A549 (cell line): ENCODE results near the gene SUMF1. TPM values are rescaled to one million over a fixed set of nuclear protein-coding genes. Genes with fewer than 3 reads are reported as not detected.
A peak's percentile ranks its signal among the peaks of the same experiment; 100 is the strongest.

Experiments
- ATAC-seq, 2 experiments: fragments of 200-7000 bp in 1 of 2; fragments of >200 bp in 1 of 2; cut with Nextera tagmentation in 1 of 2; cut with Tn5 transposase in 1 of 2; 3 replicates each; pipeline versions ENCODE4 v1.8.0 to v1.9.1; 2018 to 2020; ENCODE audit warnings: mild to moderate bottlenecking in 1 of 2, moderate library complexity in 1 of 2
- CTCF ChIA-PET: fragments of 300-600 bp; sonication (Branson Sonifier 250); formaldehyde crosslinking; extraction: SDS; loops from one replicate; lab custom pipeline; 2021; ENCODE audit warnings: antibody characterized with exemption, inconsistent platforms; lab: Yijun Ruan, JAX
- POLR2A ChIA-PET: fragments of 350-600 bp; formaldehyde crosslinking; extraction: SDS; loops from one replicate; lab custom pipeline; 2021; ENCODE audit warnings: antibody characterized with exemption, inconsistent platforms; lab: Yijun Ruan, JAX
- DNase-seq, 2 experiments: peaks; one replicate each; pipeline versions ENCODE4 v3.0.0 to v3.0.0-alpha.2; 2011 to 2016; ENCODE audit warnings: low read depth in 1 of 2, low spot score in 1 of 2
- FAIRE-seq: peaks from 2 replicates; lab custom pipeline; 2011; peaks lifted over from hg19 to GRCh38; lab: Jason Lieb, UNC
- H3K27ac ChIP-seq, 2 experiments: fragments of >200 bp; sonication (Bioruptor Twin); formaldehyde crosslinking; 3 replicates each; pipeline ENCODE4 v1.5.1; 2016 to 2017
- H3K4me1 ChIP-seq: fragments of >200 bp; sonication (Bioruptor Twin); formaldehyde crosslinking; 3 replicates; pipeline ENCODE4 v1.6.1; 2016
- H3K4me2 ChIP-seq: fragments of >200 bp; sonication (Bioruptor Twin); formaldehyde crosslinking; 3 replicates; pipeline ENCODE4 v1.6.1; 2016
- H3K4me3 ChIP-seq: fragments of >200 bp; sonication (Bioruptor Twin); formaldehyde crosslinking; 3 replicates; pipeline ENCODE4 v1.5.1; 2016
- H3K9me3 ChIP-seq: fragments of >200 bp; sonication (Bioruptor Twin); formaldehyde crosslinking; 3 replicates; pipeline ENCODE4 v1.6.1; 2016
- CBX8 ChIP-seq: fragments of 200-600 bp; sonication (generic); IDR thresholded peaks from 2 replicates; pipeline ENCODE4 v1.6.1; 2016
- CEBPB ChIP-seq, 2 experiments: fragments of >200 bp in 1 of 2; sonication (Bioruptor Twin) in 1 of 2; formaldehyde crosslinking in 1 of 2; IDR thresholded peaks; 2 replicates each; pipeline ENCODE4 v1.6.1; 2012 to 2016
- CHD4 ChIP-seq: fragments of 200-600 bp; sonication (generic); IDR thresholded peaks from 2 replicates; pipeline ENCODE4 v1.6.1; 2016; ENCODE audit warnings: antibody characterized with exemption, mild to moderate bottlenecking, borderline replicate concordance
- CTCF ChIP-seq: fragments of >200 bp; sonication (Bioruptor Twin); formaldehyde crosslinking; IDR thresholded peaks from 3 replicates; pipeline ENCODE4 v1.5.1; 2016
- ESRRA ChIP-seq: fragments of 150-350 bp; IDR thresholded peaks from 2 replicates; pipeline ENCODE4 v1.6.1; 2014; ENCODE audit warnings: mild to moderate bottlenecking, low read length, borderline replicate concordance
- FOSB ChIP-seq: fragments of 250-450 bp; sonication (Bioruptor Pico); IDR thresholded peaks from 2 replicates; pipeline ENCODE4 v1.5.0; 2020; ENCODE audit warnings: mild to moderate bottlenecking, moderate library complexity
- FOSL2 ChIP-seq, 2 experiments: fragments of 450-650 bp in 1 of 2; fragments of >200 bp in 1 of 2; sonication (Bioruptor Twin) in 1 of 2; formaldehyde crosslinking; IDR thresholded peaks; 2 replicates each; pipeline versions ENCODE4 v1.5.0 to v1.6.1; 2016 to 2020; ENCODE audit warnings: mild to moderate bottlenecking in 1 of 2, moderate library complexity in 1 of 2
- FOXS1 ChIP-seq: fragments of 250-450 bp; sonication (Bioruptor Pico); IDR thresholded peaks from 2 replicates; pipeline ENCODE4 v1.5.0; 2020; ENCODE audit warnings: mild to moderate bottlenecking, moderate library complexity
- GATA3 ChIP-seq: IDR thresholded peaks from 2 replicates; pipeline ENCODE4 v1.6.1; 2012; ENCODE audit warnings: borderline replicate concordance
- HDAC2 ChIP-seq: fragments of 200-600 bp; sonication (generic); IDR thresholded peaks from 2 replicates; pipeline ENCODE4 v1.6.1; 2016
- HES2 ChIP-seq: fragments of >200 bp; sonication (Bioruptor Twin); formaldehyde crosslinking; IDR thresholded peaks from 2 replicates; pipeline ENCODE4 v1.6.1; 2016
- HOXB5 ChIP-seq: fragments of 250-450 bp; sonication (Bioruptor Pico); IDR thresholded peaks from 2 replicates; pipeline ENCODE4 v1.5.0; 2020; ENCODE audit warnings: mild to moderate bottlenecking, moderate library complexity
- KDM1A ChIP-seq: fragments of 200-600 bp; sonication (generic); IDR thresholded peaks from 2 replicates; pipeline ENCODE4 v1.6.1; 2016; ENCODE audit warnings: low read depth, mild to moderate bottlenecking
- MAFK ChIP-seq: fragments of 450-650 bp; IDR thresholded peaks from 2 replicates; pipeline ENCODE4 v1.6.1; 2014; ENCODE audit not compliant: partially characterized antibody
- MAZ ChIP-seq: fragments of 150-350 bp; IDR thresholded peaks from 2 replicates; pipeline ENCODE4 v1.6.1; 2014; ENCODE audit warnings: antibody characterized with exemption, low read depth, low read length, borderline replicate concordance
- PBX3 ChIP-seq: IDR thresholded peaks from 2 replicates; pipeline ENCODE4 v1.6.1; 2012
- POLR2AphosphoS2 ChIP-seq: conservative IDR thresholded peaks from 2 replicates; pipeline ENCODE4 v1.6.1; 2012; ENCODE audit warnings: low read length, improper control_type of control experiment, inconsistent platforms
- RCOR1 ChIP-seq: fragments of 150-350 bp; IDR thresholded peaks from 2 replicates; pipeline ENCODE4 v1.6.1; 2014; ENCODE audit warnings: antibody characterized with exemption, low read length, low read depth
- RFX5 ChIP-seq: fragments of 450-650 bp; IDR thresholded peaks from 2 replicates; pipeline ENCODE4 v1.7.1; 2014; ENCODE audit warnings: antibody characterized with exemption, mild to moderate bottlenecking, moderate library complexity
- SREBF2 ChIP-seq: fragments of 450-650 bp; IDR thresholded peaks from 2 replicates; pipeline ENCODE4 v1.6.1; 2014; ENCODE audit warnings: mild to moderate bottlenecking, moderate library complexity
- USF2 ChIP-seq: fragments of 450-650 bp; IDR thresholded peaks from 2 replicates; pipeline ENCODE4 v1.6.1; 2014; ENCODE audit warnings: antibody characterized with exemption
- ZSCAN20 ChIP-seq: fragments of 250-450 bp; sonication (Bioruptor Pico); IDR thresholded peaks from 2 replicates; pipeline ENCODE4 v1.8.0; 2022; ENCODE audit warnings: mild to moderate bottlenecking, moderate library complexity
- WGBS: methylation state at CpG from one replicate; pipeline ENCODE4 v1.1.6; 2017; ENCODE audit errors: missing lambda C conversion rate; 5-methylcytosine and 5-hydroxymethylcytosine counted together
- polyA plus RNA-seq, 4 experiments: library from polyadenylated mRNA; depleted of rRNA in 3 of 4; stranded (reverse); fragments of >200 nt; fragmentation: RNase III in 1 of 4; extraction: RNeasy Plus Mini Kit Qiagen cat#74134 plus additional on column Dnase treatment in 1 of 4; gene quantifications; 2 replicates in 3 of 4; 3 replicates in 1 of 4; pipeline ENCODE4 v1.2.3, GENCODE V29; 2011 to 2017

Gene SUMF1
- polyA plus RNA-seq, 2 of the 4 experiments (the other 2 are of a cell fraction), result 20.9 to 25.4 TPM

GRCh38 chr3:4449043-4449805 lies 17.8 kb downstream of the SUMF1 start:
- Histone ChIP-seq H3K4me2 (no peak overlapping the region), H3K9me3 (no peaks in the 10 kb centered on the region), H3K4me1 (no peaks in the 10 kb centered on the region), H3K4me3 (no peak overlapping the region), H3K27ac (no peak overlapping the region)
- WGBS, result 60% methylated on average over 5 of the region's 5 CpGs
- ChIA-PET CTCF (interaction anchor here (0.9 kb wide), 1 partner anchor 11 kb away, joined by 3 read pairs; no protein-coding TSS in a partner anchor), POLR2A (no interaction called here)
- peak; percentile 28 for FAIRE-seq
- no peak for TF ChIP-seq HES2
- TF ChIP-seq ZSCAN20 (CRISPR knock-in tag), result no peak
- TF ChIP-seq SREBF2, result no peak
- no peak for TF ChIP-seq CBX8
- no peak for TF ChIP-seq RCOR1
- TF ChIP-seq FOSB (CRISPR knock-in tag), result no peak
- TF ChIP-seq USF2, result no peak
- no peak for TF ChIP-seq HOXB5 (CRISPR knock-in tag)
- no peak for TF ChIP-seq PBX3
- no peak for TF ChIP-seq CTCF
- no peak for TF ChIP-seq RFX5
- no peak for ATAC-seq
- no peak for DNase-seq

- DNase-seq (no peak), FAIRE-seq (no peak), ATAC-seq (no peak)
- Histone ChIP-seq H3K9me3 (no peaks in the 10 kb centered on the region), H3K4me1 (no peaks in the 10 kb centered on the region), H3K4me3 (no peak overlapping the region), H3K27ac (no peak overlapping the region), H3K4me2 (no peak overlapping the region)
- TF ChIP-seq FOSL2 (IDR thresholded peaks at IDR 0.05), result no peak
- no peak for TF ChIP-seq FOSL2 (CRISPR knock-in tag; IDR thresholded peaks at IDR 0.05)
- no peak for TF ChIP-seq KDM1A
- no peak for TF ChIP-seq CHD4
- no peak for TF ChIP-seq MAZ
- TF ChIP-seq HDAC2, result no peak
- no peak for TF ChIP-seq USF2
- no peak for TF ChIP-seq ZSCAN20 (CRISPR knock-in tag)
- no peak for TF ChIP-seq POLR2AphosphoS2
- TF ChIP-seq GATA3, result no peak
- TF ChIP-seq MAFK, result no peak
- TF ChIP-seq CEBPB (IDR thresholded peaks at IDR 0.05), result no peak
- TF ChIP-seq FOXS1 (CRISPR knock-in tag), result no peak
- no peak for TF ChIP-seq ESRRA
- WGBS, result 67% methylated on average over 6 of the region's 6 CpGs
- CTCF ChIA-PET, result no interaction called here
- POLR2A ChIA-PET, result interaction anchor here (1.4 kb wide), 1 partner anchor 45 kb away, joined by 4 read pairs; the partner anchor contains the start of gene ITPR1
Measured at GRCh38 chr3:4448187-4448586, 18.9 kb downstream of the SUMF1 start.
